GM13977 (cell line): ENCODE data around the gene ZBP1.

Source experiments
- DNase-seq: peaks from one replicate; pipeline ENCODE4 v3.0.0; 2012; ENCODE audit warnings: low spot score
- in situ Hi-C: fragments of 300-500 bp; cut with MboI; formaldehyde crosslinking; loops from one replicate; pipeline ENCODE4 v1.12.0; 2022; ENCODE audit warnings: low sequenced_read_pairs, low pct_unique_long_range_greater_than_20kb, mixed read lengths, inconsistent platforms; ENCODE audit not compliant: unreplicated experiment
- TF ChIP-seq, protein P1 (sequence below): IDR thresholded peaks from 2 replicates; pipeline ENCODE4 v1.5.1; 2012; ENCODE audit warnings: mild to moderate bottlenecking, control low read depth; ENCODE audit not compliant: insufficient read depth; ENCODE audit errors: extremely low read depth, missing control alignments

The ZBP1 gene

GRCh38 chr20:57566399-57566798 lies 53.8 kb downstream of the ZBP1 start:
- TF ChIP-seq, protein P1, sequence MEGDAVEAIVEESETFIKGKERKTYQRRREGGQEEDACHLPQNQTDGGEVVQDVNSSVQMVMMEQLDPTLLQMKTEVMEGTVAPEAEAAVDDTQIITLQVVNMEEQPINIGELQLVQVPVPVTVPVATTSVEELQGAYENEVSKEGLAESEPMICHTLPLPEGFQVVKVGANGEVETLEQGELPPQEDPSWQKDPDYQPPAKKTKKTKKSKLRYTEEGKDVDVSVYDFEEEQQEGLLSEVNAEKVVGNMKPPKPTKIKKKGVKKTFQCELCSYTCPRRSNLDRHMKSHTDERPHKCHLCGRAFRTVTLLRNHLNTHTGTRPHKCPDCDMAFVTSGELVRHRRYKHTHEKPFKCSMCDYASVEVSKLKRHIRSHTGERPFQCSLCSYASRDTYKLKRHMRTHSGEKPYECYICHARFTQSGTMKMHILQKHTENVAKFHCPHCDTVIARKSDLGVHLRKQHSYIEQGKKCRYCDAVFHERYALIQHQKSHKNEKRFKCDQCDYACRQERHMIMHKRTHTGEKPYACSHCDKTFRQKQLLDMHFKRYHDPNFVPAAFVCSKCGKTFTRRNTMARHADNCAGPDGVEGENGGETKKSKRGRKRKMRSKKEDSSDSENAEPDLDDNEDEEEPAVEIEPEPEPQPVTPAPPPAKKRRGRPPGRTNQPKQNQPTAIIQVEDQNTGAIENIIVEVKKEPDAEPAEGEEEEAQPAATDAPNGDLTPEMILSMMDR: no peak
- no peak for DNase-seq
- in situ Hi-C loops: no loop called here

DNA sequence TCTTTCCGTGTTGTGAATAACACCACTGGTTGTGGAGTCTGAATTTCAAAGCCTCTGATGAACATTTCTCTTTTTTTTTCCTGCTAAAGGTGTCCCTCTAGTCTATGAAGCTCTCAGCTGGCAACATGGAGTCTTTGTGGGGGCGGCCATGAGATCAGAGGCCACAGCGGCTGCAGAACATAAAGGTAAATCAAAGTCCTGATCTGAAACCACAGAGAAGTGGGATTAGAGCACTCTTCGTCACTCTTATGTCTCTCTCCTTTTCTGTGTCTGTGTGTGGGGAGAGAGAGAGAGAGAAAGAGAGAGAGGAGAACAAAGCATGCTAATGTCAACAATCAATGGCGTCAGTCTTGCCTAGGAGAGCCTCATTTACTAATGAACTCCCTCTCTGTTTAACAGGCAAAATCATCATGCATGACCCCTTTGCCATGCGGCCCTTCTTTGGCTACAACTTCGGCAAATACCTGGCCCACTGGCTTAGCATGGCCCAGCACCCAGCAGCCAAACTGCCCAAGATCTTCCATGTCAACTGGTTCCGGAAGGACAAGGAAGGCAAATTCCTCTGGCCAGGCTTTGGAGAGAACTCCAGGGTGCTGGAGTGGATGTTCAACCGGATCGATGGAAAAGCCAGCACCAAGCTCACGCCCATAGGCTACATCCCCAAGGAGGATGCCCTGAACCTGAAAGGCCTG lies 55.1 kb downstream of the ZBP1 start:
- no peak for DNase-seq
- in situ Hi-C loops: no loop called here
- TF ChIP-seq, protein P1: no peak

- in situ Hi-C loops: no loop called here
- DNase-seq: no peak
- TF ChIP-seq, protein P1: no peak
Observed at GRCh38 chr20:57564180-57564802, 55.9 kb downstream of the ZBP1 start.

DNA sequence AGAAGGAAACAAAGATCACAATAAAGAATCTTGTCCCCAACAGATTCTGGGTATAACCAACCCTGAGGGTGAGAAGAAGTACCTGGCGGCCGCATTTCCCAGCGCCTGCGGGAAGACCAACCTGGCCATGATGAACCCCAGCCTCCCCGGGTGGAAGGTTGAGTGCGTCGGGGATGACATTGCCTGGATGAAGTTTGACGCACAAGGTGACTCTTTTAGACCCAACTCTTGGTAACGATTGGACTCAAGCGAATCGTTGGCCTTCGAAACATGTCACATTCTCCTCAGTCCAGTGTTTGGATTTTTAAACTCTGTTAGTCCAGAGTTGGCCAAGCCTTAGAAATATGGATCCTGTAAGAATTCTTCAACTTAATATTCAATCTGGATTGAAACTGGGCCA lies 56.7 kb downstream of the ZBP1 start:
- in situ Hi-C loops: no loop called here
- no peak for DNase-seq
- TF ChIP-seq, protein P1: no peak

GRCh38 chr20:57562541-57563465 lies 57.4 kb downstream of the ZBP1 start:
- DNase-seq: no peak
- in situ Hi-C loops: no loop called here
- TF ChIP-seq, protein P1: no peak
